ENCODE results near the gene WWC1. TPM values are rescaled to one million over a fixed set of nuclear protein-coding genes. Genes with fewer than 3 reads are reported as not detected.

Gene WWC1
- total and polyA plus RNA-seq, 9 of the 15 experiments (the other 6 are each of a cell fraction or from before 2014, with no cell fraction given): under 0.01 to 0.54 (median 0.42) TPM; not detected in 6

- H3K79me2 ChIP-seq (ENCODE audit: control insufficient read depth, insufficient read depth, low read length): no peaks in the 10 kb centered on the region
- WGBS (ENCODE audit: insufficient coverage, low coverage, missing lambda C conversion rate): 2% methylated on average over 6 of the region's 7 CpGs
- CTCF ChIA-PET (ENCODE audit: low intra/inter-chr PET ratio): no interaction called here
- intact Hi-C loops (cut with micrococcal nuclease): no loop called here
- DNase-seq (ENCODE audit: extremely low read depth in 1 of 4, low spot score in 3 of 4) (no peak), ATAC-seq (no peak), FAIRE-seq (no peak)
- H3K4me3 ChIP-seq: no peak overlapping the region
- no peak for TF ChIP-seq FOXP4 (CRISPR knock-in tag; IDR thresholded peaks at IDR 0.05; ENCODE audit: borderline replicate concordance)
- no peak for TF ChIP-seq HNRNPL (IDR thresholded peaks at IDR 0.05; ENCODE audit: low read depth, low read length)
- no peak for TF ChIP-seq SMARCE1 (IDR thresholded peaks at IDR 0.05)
- TF ChIP-seq NFATC3 (IDR thresholded peaks at IDR 0.05): no peak
- no peak for TF ChIP-seq ELF2 (CRISPR knock-in tag; IDR thresholded peaks at IDR 0.05)
- TF ChIP-seq HDAC6 (IDR thresholded peaks at IDR 0.05; ENCODE audit: low read depth, low read length): no peak
- no peak for TF ChIP-seq FOXP1 (CRISPR knock-in tag; IDR thresholded peaks at IDR 0.05)
- no peak for TF ChIP-seq OTX1 (CRISPR knock-in tag; IDR thresholded peaks at IDR 0.05)
- no peak for TF ChIP-seq PREB (CRISPR knock-in tag; IDR thresholded peaks at IDR 0.05)
- TF ChIP-seq ZNF282 (CRISPR knock-in tag; IDR thresholded peaks at IDR 0.05): no peak
- no peak for TF ChIP-seq DMBX1 (CRISPR knock-in tag; IDR thresholded peaks at IDR 0.05; ENCODE audit: borderline replicate concordance)
- no peak for TF ChIP-seq TFAP4 (CRISPR knock-in tag; IDR thresholded peaks at IDR 0.05; ENCODE audit: borderline replicate concordance)
- no peak for TF ChIP-seq RBM17 (IDR thresholded peaks at IDR 0.05; ENCODE audit: borderline replicate concordance, low read depth, low read length)
- TF ChIP-seq, protein P1, sequence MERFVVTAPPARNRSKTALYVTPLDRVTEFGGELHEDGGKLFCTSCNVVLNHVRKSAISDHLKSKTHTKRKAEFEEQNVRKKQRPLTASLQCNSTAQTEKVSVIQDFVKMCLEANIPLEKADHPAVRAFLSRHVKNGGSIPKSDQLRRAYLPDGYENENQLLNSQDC (CRISPR knock-in tag; IDR thresholded peaks at IDR 0.05): no peak
- POLR2A ChIA-PET: no interaction called here
- 0 out of 2 replicates have a peak, but pooled peaks cover 3% of the 10 kb centered on the region for H4K20me1 ChIP-seq (replicated peaks; ENCODE audit: control insufficient read depth, insufficient read depth, low read length)
- in situ Hi-C loops (cut with MboI): no loop called here
- H2AFZ ChIP-seq (ENCODE audit: low read depth, low read length): no peak overlapping the region
- no peaks in the 10 kb centered on the region for H3K9me1 ChIP-seq (ENCODE audit: control insufficient read depth, insufficient read depth, low read length)
- no peaks in the 10 kb centered on the region for H3K9me3 ChIP-seq (replicated peaks; ENCODE audit: control insufficient read depth, insufficient read depth, low read depth, low read length)
- no peak overlapping the region for H3K27ac ChIP-seq (ENCODE audit: extremely low read depth, low read depth, low read length)
- no peaks in the 10 kb centered on the region for H3K4me1 ChIP-seq (replicated peaks in 1 of 2; ENCODE audit: control insufficient read depth in 2 of 2, insufficient read depth in 2 of 2, low read length in 2 of 2)
- H3K9ac ChIP-seq (ENCODE audit: insufficient read depth in 1 of 2, low read depth in 2 of 2, low read length in 2 of 2): no peak overlapping the region
- no peak overlapping the region for H3K4me2 ChIP-seq (ENCODE audit: insufficient read depth, low read length)
- no TSS peak for BruUV-seq (replicated peaks)
- no peaks in the 10 kb centered on the region for H3K36me3 ChIP-seq (ENCODE audit: control insufficient read depth, insufficient read depth, low read length)
- H3K27me3 ChIP-seq (ENCODE audit: control insufficient read depth in 2 of 2, insufficient read depth in 2 of 2, low read length in 2 of 2): peaks cover 0 to 13% of the 10 kb centered on the region in 2 experiments; a peak in 2 of 5 replicates
Measured at GRCh38 chr5:168298949-168299348, 7.5 kb downstream of the WWC1 start.

Measured in K562 (cell line).